SW 1271 (cell line): Measurements from ENCODE around the gene SLC16A8.

Source experiments
- DNase-seq, 2 experiments: peaks; one replicate each; lab custom pipeline; 2025; lab: John Stamatoyannopoulos, UW

SLC16A8 gene

DNA sequence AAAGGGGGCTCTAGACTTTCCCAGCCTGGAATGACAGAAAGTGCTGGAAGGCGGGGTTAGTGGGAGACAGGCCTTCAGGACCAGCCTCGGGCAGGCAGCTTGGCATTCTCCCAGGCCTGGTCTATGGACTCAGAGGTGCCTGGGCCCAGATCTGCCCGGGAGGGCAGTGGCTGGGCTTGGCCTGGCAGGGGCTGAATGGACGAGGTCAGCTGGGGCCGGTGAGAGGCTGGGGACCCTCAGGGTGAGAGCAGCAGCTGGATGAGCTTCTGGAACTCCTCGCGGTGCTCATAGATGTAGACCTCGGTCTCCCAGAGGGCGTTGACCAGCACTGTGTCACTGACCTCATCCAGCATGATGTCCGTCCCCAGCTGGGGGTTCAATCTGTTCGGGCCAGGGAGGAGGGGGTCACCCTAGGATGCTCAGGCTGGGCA is 28.0 kb upstream of the SLC16A8 start:
- no peak for DNase-seq

DNA sequence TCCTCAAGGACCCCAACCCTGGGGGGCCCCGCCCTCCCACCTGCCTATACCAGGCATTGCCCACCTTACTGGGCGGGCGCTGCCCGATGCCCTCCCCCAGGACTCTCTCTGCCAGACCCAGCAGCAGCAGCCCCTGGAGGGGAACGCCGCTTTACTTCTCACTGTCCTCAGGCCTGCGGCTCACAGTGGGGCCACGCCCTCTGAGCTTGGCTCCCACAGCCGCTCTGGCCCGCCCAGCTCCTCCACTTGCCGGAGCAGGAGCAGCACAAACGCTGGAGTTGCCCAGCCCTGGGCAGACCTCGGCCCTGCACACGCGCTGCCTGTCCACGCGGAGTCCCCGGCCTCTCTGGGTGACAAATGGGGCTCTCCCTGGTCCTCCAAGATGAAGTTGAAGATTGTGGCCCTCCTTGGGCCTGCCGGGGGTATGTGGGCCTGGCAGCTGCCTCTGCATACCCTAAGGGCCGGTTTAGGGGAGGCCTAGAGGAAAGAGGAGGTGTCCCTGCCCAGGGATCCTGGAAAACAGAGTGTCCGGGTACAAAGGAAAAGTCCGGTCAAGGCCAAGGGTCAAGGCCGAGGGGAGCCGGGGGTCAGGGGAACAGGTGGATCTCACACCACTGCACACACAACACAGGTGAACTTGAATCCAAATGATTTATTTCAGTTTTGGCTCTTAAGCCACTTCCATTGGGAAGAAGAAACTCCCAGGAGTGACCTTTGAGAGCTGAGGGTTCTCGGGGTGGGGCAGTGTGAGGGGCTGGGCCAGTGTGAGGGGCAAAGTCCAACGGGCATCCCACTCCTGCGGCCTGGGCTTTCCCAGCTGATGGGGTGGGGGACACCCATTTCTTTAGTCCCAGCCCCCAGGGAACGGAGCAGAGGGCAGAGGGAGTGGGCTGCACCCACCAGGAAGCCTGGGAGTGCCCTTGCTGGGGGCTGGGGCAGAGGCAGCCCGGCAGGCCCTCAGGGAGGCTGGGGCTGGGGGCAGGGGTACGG is 27.2 kb upstream of the SLC16A8 start:
- DNase-seq = no peak

DNA sequence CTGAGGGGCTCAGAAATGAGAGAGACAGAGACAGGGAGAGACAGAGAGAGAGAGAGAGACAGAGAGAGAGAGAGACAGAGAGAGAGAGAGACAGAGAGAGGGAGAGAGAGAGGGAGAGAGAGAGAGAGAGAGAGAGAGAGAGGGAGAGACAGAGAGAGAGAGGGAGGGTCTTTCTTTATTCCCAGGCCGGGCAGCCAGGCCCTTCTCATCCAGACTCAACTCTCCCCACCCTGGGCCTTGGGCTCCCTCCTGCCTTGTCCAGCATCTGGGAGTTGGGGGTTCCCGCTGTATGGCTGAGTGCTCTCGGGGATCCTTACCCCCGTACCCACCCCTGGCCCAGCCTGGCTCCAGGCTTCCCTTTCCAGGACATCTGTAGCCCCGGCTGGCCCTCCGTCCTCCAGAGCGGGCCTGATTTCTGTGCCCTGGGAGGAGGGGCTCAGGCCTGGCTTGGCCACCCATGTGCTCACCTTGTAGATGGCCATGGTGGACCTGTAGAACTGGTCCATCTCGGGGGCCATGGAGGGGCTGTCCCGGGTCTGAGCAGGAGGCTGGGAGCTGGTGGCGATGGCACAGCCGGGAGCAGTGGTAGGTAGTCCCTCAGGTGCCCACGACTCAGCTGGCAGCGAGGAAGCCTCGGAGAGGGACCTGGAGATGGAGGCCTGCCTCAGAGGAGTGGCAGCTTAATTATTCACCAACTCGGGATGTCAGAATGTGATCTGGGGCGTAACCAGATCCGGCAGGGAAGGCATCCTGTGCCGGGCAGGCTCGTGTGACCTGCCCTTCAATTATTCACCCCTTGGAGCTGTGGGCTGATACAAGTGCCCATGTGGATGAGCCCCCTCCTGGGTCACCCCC is 26.3 kb upstream of the SLC16A8 start, which contains the start of gene BAIAP2L2:
BAIAP2L2 (minus strand) TSS at position 677 of the 855 bp plus-strand sequence; CDS start at position 518, 159 bp downstream.
- DNase-seq = no peak

DNA sequence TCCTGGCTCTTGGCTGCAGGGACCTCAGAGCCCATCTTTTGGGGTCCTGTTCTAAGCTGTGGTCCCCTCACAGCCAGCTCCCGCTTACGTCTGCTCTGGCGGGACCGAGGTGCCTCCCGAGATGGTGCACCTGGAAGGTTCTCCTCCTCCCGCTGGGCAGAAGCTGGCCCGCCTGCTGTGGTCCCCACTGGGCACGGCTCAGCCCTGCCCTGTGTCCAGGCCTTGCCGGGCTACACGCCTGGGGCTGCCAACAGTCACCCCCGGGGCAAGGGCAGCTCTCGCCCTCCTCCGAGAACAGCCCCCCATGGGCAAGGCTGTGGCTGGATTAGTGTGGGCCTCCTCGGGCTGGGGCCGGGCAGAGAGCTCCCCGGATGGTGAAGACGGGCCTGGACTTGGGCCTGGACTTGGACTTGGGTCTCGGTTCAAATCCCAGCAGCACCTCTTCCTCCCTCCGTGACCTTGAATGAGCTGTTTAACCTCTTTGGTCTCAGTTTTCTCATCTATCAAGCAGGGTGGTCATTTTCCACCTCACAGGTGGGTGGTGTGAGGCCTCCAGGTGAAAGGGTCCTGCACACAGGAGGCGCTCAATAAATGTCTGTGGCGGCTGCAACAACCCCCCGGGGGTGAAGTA is 25.5 kb upstream of the SLC16A8 start:
- DNase-seq = no peak

DNA sequence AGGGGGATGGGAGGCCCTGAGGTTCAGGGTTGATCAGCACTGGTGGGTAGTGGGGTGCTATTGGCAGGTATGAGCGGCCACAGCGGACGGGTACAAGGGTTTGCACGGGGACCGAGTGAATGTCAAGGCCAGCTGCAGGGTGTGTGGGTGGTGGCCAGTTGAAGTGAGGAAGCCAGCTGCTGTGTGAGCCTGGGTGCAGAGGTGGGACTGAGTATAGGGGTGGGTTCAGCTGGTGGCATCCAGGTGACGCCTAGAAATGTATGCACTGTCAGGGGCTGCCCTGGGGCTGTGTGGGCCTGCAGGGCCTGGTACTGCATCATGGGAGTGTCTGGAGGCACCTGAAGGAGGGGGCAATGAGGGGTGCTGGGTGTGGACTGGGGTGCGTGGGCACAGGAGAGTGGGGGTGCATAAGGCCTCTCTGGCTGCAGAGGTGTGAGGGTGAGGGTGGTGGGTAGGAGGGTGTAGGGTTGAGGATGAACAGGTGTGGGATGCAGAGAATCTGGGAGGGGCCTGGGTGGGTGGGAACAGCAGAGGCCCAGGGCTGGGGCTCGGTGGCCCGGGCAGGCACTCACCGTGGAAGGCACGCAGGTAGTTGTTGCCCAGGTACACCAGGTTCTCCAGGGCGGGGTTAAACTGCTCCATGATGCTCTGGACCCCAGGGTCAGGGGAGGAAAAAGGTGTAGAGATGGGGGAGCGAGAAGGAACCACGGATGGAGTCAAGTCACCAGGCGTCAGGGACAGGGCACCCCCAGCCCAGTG is 24.8 kb upstream of the SLC16A8 start:
- no peak for DNase-seq

DNA sequence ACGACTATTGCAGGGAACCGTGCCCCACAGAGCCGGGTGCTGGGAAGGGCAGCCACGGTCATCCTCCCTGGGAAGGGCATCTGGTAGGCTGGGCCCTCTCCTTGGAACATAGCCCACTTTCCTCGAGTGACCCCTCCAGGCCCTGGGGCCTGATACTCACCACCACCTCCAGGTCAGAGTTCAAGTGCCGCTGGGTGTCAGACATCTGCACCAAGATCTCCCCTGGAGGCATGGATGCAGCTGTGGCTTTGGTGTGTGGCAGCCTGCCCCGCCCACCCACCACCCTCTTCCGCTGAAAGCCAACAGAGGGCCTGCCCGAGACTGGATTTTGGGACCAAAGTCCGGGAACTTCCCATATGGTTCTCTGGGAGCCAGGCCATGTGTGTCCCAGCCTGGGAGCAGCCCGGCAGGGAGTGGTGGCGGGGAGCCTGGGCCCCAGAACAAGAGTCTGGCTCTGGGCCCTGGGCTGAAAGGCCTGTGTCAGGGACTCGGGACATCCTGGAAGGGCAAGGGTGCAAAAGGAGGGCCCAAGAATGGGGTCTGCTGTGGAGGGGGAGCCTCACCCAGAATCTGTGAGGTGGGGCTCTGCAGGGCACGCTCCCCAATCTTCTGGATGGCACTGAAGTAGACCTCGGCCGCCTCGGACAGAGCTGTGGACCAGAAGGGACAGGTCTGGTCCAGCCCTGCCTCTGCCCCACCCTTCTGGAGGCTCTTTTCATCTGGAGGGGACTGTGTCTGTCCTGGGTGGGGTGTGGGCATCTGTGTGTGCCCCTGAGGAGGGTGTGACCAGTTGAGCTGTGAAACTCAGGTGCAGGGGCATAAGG is 23.9 kb upstream of the SLC16A8 start:
- no peak for DNase-seq

DNA sequence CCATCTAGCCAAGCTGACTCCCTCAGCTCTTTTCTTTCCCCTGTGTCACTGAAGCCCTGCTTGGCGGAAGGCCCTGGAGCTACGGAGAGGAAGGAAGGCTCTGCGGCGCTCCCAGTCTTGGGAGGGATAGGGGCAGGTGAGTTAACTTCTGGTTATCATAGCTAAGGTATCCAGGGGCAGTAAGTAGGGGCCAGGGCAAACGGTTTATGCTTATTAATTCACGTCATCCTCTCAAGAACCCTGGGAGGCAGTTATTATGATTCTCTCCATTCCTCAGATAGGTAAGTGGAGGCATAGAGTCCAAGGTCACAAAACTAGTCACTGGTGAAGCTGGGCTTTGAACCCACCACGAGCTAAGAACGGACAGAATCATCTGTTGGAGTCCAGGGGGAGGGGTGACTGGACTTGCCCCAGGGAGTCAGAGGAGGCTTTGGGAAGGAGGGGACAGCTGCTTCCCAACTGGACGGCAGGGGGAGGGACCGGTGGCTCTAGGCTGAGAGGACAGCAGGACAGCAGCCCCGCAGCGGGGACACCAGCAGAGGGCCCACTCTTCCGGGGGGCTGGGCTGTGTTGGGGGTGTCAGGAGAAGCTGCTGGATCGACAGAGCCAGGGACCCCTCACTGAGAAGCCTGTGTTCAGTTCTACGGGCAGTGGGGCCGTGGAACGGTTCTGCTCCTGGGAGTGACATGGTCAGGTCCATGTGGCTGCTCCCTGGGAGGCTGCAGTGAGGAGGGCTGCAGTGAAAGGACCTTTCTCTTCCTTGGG is 23.0 kb upstream of the SLC16A8 start:
- no peak for DNase-seq

DNA sequence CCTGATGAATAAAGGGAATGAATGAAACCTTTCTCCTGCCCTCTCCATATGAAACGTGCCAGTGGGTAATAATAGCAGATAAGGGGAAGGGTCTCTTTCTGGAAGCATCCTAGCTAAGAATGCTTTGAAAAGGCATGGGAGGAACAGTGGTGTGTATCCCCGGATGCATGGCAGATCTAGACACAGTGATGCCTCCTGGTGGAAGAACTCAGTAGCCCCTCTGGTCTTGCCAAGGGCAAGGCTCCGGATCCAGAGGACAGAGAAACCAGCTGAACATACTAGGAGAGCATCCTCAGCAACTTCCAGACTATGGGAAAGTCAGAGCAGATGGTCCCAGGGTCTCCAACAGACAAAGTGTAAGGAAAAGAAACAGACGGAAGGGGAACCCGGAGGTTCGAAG is 20.1 kb upstream of the SLC16A8 start:
- peak in 1 of 2 experiments; percentile 5 for DNase-seq

DNA sequence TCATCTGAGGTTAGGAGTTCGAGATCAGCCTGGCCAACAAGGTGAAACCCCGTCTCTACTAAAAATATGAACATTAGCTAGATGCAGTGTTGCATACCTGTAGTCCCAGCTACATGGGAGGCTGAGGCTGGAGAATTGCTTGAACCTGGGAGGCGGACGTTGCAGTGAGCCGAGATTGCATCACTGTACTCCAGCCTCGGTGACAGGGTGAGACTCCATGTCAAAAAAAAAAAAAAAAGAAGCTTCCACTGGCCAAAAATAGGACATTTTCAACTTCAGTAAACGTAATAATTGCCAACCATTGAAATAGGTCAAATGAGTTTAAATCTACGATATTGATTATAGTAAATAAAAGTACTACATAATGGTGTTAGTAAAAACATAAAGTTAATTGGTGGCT is 19.7 kb upstream of the SLC16A8 start:
- DNase-seq = no peak

DNA sequence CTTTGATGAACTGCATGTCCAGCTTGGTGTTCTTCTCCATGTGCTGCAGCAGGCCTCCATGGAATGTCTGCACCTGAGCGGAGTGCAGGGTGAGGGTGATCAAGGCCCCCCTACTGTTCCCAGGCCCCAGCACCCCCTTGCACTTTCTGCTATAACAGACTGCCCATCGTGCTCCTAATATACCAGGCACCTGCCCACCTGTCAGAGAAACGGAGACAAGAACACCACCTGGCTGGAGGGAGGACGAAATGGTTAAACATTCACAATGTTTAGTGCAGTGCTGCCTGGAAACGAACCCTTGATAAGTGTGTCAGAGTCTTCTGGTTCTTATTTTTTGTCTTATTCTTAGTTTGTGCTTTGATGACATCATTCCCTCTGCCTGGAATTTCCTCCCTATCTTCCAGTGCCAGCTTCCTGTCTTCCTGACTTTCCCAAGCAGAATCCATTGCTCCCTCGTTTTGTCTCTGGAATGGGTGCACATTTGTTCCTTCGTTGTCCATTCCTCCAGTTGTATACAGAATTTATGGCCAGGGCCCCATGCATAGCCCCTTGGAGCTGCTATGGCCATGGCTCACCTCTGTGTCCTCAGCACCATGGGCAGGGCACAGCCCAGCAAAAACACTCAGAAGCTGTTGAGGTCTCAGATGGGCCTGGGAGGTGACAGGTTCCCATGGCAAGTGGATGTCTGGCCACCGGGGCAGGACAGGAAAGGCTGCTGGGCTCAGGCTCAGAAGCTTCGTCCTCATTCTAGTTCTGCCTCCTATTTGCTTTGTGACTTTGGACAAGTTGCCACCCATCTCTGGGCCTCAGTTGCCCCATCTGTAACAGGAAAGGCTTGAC is 14.6 kb upstream of the SLC16A8 start:
- DNase-seq = peak in 1 of 2 experiments; percentile 3

DNA sequence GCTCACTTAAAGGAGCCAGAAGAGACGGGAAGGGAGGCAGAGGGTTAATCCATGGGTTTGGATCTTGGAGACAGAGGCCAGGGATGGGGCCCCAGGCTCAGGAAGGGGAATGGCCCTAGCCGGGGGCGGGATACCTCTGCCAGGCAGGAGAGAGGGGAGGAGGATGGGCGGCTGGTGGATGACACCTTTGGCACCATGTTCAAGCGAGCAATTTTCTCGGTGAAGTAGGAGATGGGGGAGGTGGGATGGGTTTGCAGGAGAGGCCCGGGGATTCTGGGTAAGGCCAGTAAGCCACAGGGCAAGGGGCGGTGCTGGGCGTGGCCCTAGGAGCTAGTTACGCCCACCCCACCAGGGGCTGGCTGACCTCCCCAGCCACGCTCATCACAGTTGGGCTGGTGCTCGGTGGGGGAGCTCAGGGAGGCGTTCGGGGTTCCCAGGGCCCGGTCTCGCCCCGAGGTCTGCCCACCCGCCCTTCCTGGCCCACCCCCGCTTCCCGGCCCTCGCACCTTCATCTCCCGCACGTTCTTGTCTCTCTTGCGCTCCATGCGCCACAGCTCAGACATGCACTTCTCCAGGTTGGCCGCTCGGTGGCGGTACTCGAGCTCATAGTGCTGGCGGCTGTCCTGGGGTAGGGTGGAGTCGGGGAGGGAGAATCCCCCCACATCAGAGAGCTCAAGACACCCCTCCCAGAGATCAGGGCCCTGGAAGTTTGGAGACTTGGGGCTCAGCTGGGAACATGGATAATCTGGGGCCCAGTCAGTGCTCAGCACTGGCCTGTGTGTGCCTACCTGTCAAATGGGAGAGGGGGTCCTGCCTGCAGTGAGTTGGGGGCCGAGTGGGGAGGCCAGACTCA is 13.8 kb upstream of the SLC16A8 start:
- no peak for DNase-seq

DNA sequence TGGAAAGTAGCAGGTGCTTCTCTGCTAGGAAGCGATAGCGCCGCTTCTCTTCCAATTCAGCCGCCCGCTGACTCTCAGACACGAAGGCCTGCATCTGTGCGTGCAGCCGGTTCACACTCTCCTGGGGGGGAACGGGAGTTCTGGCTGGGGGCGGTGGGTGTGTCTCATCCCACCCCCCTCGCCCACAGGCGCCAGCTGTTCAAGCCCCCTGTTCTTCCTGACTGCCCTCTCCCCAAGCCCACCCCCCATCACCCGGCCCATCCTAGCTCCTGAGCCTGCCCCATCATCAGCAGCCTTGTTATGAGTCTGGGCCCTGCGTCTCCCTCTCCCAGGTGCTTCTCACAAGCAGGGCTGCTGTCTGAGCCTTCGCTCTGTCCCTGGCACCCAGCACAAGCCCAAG is 13.1 kb upstream of the SLC16A8 start:
- DNase-seq = no peak

DNA sequence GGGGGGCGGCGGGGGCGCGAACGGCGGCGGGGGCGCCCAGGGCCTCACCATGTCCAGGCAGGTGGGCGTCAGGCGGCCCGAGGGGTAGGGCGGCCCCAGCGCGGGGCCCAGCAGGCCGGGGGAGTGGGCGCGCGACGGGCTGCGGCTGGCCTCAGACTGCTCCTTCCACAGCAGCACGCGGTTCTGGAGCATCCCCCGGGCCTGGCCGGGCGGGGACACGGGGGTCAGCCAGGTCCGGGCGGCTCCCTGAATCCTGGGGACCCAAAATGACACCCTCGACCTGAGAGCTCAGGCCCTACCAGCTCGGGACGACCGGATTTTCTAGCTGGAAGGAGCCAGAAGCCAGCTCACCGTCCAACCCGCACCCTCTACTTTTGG is 5.5 kb upstream of the SLC16A8 start:
- DNase-seq = no peak

DNA sequence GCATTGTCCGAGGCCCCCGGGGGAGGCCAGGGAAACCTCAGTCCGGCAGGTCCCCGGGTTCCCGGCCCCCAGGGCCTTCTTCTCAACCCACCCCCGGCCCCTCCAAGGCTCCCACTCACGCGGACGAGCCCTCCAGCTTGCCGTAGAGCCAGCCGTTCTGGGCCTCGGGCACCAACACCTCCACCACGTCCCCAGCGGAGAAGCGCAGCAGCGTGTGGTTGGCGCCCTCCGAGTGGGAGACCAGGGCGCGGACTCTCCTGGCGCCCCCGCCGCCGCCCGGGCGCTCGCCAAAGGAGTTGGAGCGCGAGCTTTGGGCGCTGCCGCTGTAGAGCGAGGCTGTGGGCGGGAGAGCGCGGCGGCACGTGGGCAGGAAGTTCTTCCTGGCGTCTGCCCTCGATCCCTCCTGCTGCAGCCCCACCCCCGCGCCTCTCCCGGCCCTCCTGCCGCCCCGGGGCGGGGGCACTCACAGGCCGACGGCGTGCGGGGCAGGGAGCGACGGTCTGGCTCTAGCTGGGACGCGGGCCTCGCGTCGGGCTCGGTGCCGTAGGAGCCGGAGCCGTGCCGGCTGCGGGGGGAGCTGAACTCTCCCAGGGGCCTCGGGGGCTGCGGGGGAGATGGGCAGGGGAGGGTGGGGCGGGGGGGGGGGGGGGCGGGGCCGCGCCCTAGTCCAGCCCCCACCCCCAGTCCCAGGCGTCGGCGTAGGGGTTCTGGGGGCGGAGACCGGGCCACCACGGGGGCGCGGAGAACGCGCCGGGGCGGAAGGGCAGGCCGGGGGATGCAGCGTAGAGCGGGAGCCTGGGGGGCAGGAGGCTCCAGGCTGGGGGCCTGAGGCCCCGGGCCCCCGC is 4.9 kb upstream of the SLC16A8 start:
- no peak for DNase-seq

DNA sequence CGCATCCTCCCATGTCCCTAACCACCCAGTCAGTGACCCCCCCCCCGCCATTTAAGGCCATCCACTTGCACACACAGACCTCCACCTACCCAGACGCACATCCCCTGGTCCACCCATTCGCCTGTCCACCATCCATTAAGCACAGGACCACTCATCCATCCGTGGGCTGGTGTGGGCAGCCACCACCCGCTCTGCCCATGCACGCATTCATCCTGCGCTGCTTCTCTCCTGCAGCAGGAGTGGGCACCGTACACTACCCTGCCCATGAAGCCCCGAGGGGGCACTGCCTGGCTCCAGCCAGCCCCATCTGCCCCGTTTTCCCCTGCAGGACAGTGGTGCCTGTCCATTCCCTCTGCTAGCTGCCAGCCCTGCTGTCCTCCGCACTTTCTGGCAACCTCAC is 3.9 kb upstream of the SLC16A8 start:
- DNase-seq = no peak

DNA sequence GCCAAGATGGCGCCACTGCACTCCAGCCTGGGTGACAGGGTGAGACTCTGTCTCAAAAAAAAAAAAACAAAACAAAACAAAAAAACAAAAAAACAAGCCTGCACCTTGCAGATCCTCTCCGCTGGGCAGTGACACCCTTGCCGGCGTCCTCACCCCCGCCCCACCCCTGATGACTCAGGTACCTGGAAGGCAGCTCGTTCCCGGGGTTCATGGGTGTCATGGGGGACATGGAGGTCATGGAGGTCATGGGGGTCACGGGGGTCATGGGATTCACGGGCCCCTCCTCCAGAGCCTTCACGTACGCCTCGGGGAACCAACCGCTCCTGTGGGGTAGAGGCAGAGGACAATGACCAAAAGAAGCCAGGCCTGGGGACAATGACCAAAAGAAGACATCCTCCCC is 3.0 kb upstream of the SLC16A8 start:
- no peak for DNase-seq
